GM12875 (cell line): ENCODE results near the gene CHURC1.

ENCODE experiments used
- H3K4me3 ChIP-seq: one replicate; pipeline ENCODE4 v1.5.1; 2011; ENCODE audit warnings: low read depth, low read length, control low read depth
- TF ChIP-seq, protein P1 (sequence below): IDR thresholded peaks from 2 replicates; pipeline ENCODE4 v1.5.1; 2011; ENCODE audit warnings: low read depth, mild to moderate bottlenecking, control low read depth, inconsistent platforms, low read length, moderate library complexity, borderline replicate concordance; ENCODE audit not compliant: insufficient read depth

Gene CHURC1

DNA sequence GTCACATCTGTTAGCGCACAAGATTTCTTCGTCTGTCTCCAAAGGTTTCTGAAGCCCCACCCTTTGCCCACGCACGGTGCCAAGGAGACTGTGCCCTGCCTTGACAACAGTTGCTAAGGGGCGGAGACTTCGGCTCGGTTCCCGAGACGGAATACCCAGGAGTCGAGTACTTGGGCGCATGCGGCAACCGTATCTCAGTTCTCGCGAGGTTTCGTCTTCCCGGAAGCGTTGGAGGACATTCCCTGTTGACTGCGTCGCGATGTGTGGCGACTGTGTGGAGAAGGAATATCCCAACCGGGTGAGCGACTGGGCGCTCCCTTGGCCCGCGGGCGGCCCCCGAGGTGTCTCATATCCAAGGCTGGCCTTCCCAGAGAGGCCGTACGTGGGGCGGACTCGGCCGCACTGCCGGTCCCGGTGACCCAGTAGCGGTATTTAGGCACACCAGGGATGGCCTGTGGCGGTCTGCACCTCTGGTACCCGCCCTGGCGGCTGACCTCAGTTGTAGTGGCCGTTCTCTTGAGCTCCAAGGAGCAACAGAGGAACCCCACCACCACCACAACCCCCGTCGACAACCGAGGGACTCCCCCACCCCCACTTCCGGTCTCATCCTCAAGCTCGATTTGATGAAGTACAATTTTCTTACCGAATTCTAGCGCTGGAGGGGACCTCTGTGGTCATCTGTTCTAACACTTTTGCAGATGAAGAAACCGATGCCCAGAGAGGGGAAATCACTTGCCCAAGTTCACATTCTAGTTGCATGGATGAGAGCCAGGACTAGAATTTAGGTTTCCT is at the start of gene CHURC1:
TSS of gene CHURC1 (plus strand) at position 219 of the 792 bp plus-strand sequence. CDS start at position 260, 41 bp downstream.
- peak within 1 kb of the TSS; percentile 97 for H3K4me3 ChIP-seq
- TF ChIP-seq, protein P1, sequence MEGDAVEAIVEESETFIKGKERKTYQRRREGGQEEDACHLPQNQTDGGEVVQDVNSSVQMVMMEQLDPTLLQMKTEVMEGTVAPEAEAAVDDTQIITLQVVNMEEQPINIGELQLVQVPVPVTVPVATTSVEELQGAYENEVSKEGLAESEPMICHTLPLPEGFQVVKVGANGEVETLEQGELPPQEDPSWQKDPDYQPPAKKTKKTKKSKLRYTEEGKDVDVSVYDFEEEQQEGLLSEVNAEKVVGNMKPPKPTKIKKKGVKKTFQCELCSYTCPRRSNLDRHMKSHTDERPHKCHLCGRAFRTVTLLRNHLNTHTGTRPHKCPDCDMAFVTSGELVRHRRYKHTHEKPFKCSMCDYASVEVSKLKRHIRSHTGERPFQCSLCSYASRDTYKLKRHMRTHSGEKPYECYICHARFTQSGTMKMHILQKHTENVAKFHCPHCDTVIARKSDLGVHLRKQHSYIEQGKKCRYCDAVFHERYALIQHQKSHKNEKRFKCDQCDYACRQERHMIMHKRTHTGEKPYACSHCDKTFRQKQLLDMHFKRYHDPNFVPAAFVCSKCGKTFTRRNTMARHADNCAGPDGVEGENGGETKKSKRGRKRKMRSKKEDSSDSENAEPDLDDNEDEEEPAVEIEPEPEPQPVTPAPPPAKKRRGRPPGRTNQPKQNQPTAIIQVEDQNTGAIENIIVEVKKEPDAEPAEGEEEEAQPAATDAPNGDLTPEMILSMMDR: no peak

DNA sequence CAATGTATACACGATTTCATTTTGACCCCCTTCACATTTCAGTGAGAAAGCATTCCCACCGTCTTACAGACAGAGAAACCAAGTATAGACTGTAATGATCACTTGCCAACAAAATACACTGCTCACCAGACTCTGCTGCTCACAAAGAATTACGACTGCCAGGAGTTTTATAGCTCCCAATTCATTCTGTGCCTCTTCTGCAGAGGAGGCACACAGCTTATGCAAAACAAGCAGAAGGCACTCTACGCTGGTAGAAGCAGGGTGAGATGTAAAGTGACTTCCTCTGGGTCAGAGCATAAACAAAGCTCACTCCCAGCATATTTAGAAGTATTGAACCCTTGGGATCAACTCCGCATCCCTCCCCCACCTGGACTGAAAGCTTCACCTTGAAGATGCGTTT is 49.1 kb upstream of the CHURC1 start:
- TF ChIP-seq, protein P1: no peak
- no peak overlapping the region for H3K4me3 ChIP-seq

DNA sequence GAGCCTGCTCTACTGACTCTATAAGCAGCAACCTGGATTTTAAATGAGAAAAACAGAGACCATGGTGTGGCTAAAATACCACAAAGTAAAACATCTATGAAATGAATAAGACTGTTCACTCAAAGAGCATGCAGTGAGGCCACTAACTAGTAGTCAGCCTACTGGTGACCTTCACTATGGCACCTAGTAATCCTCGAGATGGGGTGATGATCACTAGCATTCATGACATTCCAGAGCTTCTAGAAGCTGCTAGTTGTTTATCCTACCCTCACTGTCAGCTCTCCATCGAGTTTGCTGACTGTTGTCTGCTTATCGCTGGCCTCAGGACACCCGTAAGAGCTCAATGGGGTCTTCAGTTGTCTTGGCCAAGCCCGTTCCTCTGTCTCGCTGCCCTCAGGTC is 48.3 kb upstream of the CHURC1 start:
- TF ChIP-seq, protein P1: no peak
- H3K4me3 ChIP-seq: no peak overlapping the region

DNA sequence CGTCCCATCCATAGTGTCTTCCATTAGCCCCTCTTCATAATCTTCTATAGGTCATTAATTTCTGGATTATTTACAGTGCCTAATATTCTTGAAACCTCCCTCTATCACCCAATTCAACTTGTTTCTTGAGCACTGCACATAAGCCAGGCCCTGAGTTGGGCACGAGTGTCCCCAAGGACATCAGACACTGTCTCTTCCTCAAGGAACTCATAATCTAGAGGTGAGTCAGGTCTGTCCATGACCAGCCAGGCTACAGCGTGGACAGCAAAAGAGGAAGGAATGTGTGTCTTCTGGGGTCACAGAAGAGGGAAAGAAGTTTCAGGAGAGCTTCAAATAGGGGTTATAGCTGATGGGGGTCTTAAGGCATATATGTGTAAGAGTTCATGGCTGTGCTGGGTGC is 47.1 kb upstream of the CHURC1 start:
- no peak overlapping the region for H3K4me3 ChIP-seq
- TF ChIP-seq, protein P1: no peak

DNA sequence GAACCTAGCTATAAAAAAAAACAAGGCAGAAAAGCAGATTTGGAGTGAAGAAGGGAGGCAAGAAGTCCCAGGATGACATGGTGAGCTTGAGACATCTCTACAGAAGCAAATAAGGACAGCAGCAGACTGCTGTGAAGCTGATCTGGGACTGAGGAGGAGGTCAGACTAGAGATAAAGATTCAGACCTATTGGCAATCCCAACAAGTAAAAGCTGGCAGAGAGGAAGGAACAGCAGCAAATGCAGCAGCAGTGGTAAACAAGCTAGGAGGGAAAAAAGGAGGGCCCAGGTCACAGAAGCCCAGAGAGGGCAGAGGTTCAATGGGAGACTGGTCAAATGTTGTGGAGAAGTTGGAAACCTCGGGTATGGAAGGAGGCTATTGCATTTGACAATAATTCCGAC is 45.9 kb upstream of the CHURC1 start:
- TF ChIP-seq, protein P1: no peak
- H3K4me3 ChIP-seq: no peak overlapping the region

DNA sequence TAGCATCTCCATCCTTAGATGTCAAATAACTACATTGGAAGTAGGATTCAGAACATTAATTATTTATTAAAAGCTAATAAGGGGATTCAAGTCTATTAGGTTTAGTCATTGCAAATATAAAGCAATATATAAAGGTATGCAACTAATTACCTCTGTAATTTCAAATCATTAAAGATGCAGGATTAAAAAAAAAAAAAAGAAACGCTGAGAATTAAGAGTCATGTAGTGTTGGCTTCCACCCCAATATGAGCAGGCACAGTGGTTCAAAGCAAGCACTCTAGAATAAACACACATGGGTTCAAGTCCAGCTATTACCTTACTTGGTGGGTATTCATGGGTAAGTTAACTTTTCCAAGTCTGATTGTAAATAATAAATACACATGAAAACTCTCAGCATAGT is 45.4 kb upstream of the CHURC1 start:
- no peak overlapping the region for H3K4me3 ChIP-seq
- TF ChIP-seq, protein P1: no peak

DNA sequence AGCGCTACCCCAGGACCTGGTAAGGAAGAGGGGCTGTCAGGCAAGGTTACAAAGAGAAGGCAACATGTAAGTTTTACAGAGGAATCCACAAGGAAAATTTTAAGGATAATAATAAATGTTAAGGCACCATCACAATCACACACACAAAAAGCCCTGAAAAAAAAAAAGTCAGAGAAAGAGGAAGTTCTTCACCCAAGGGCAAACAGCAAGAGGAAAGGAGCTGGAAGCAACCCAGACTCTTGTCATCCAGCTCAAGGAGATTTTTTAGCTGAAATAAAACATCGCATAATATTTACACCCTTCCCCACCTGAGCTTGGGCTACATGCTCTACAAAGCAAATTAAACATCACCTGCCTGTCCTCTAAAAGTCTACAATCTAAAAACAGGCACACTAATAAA is 44.1 kb upstream of the CHURC1 start:
- no peak overlapping the region for H3K4me3 ChIP-seq
- TF ChIP-seq, protein P1: no peak
